BJ (cell line): ENCODE measurements around the gene LIN28A. TPM values are rescaled to one million over a fixed set of nuclear protein-coding genes. Genes with fewer than 3 reads are reported as not detected.

ENCODE experiments used
- CTCF ChIA-PET: fragments of 350-600 bp; formaldehyde crosslinking; extraction: SDS; loops from one replicate; lab custom pipeline; 2021; ENCODE audit warnings: antibody characterized with exemption, inconsistent platforms; lab: Yijun Ruan, JAX
- POLR2A ChIA-PET: fragments of 300-600 bp; sonication (Branson Sonifier 250); formaldehyde crosslinking; extraction: SDS; loops from one replicate; lab custom pipeline; 2021; ENCODE audit warnings: antibody characterized with exemption; lab: Charles Lee
- DNase-seq: peaks from one replicate; pipeline ENCODE4 v3.0.0-alpha.2; 2011; ENCODE audit warnings: low read depth
- H3K27me3 ChIP-seq: 2 replicates; pipeline ENCODE4 v1.6.0; 2011; ENCODE audit warnings: low read length; ENCODE audit not compliant: control insufficient read depth, insufficient read depth
- H3K36me3 ChIP-seq: 2 replicates; pipeline ENCODE4 v1.5.1; 2011; ENCODE audit warnings: low read length; ENCODE audit not compliant: control insufficient read depth, insufficient read depth
- H3K4me3 ChIP-seq: 2 replicates; pipeline ENCODE4 v1.5.1; 2011; ENCODE audit warnings: low read depth, mild to moderate bottlenecking, control low read depth, low read length
- polyA plus RNA-seq: library from polyadenylated mRNA; depleted of rRNA; stranded (reverse); fragments of >200 nt; gene quantifications from 2 replicates; pipeline ENCODE4 v1.2.3, GENCODE V29; 2011
- TF ChIP-seq, protein P1 (sequence below): IDR thresholded peaks from 2 replicates; pipeline ENCODE4 v1.5.1; 2011; ENCODE audit warnings: low read depth, mild to moderate bottlenecking, control low read depth, inconsistent platforms, low read length, moderate library complexity; ENCODE audit not compliant: insufficient read depth

The LIN28A gene
- polyA plus RNA-seq, 1 experiment, result not detected

DNA sequence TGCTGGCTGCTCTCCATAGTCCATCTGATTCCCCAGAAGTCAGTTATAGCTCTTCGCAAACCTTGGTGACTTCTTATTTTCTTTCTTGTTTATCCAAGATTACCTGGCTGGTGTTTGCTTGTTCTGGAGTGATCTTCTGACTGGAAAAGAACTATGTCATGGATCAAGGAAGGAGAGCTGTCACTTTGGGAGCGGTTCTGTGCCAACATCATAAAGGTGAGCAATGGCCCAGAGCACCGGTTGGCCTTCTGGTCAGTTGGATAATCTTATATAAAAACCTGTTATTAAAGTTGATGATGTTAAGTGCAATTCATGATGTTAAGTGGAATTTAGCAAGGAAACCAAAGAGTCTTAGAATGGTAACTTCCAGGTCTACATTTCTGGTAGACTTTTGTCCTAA, 22.2 kb downstream of the LIN28A start:
- CTCF ChIA-PET, result interaction anchor here (0.9 to 8.6 kb wide), 3 partner anchors 15 to 157 kb away, joined by 3 to 73 read pairs (median 3); no protein-coding TSS in a partner anchor
- Histone ChIP-seq H3K36me3 (peaks cover 5% of the 10 kb centered on the region; the same call in 1 of the 2 replicates), H3K27me3 (no peaks in the 10 kb centered on the region; the same call in 1 of the 2 replicates), H3K4me3 (peak overlapping the region; percentile 52)
- TF ChIP-seq, protein P1, sequence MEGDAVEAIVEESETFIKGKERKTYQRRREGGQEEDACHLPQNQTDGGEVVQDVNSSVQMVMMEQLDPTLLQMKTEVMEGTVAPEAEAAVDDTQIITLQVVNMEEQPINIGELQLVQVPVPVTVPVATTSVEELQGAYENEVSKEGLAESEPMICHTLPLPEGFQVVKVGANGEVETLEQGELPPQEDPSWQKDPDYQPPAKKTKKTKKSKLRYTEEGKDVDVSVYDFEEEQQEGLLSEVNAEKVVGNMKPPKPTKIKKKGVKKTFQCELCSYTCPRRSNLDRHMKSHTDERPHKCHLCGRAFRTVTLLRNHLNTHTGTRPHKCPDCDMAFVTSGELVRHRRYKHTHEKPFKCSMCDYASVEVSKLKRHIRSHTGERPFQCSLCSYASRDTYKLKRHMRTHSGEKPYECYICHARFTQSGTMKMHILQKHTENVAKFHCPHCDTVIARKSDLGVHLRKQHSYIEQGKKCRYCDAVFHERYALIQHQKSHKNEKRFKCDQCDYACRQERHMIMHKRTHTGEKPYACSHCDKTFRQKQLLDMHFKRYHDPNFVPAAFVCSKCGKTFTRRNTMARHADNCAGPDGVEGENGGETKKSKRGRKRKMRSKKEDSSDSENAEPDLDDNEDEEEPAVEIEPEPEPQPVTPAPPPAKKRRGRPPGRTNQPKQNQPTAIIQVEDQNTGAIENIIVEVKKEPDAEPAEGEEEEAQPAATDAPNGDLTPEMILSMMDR, result no peak
- no peak for DNase-seq
- POLR2A ChIA-PET, result no interaction called here

DNA sequence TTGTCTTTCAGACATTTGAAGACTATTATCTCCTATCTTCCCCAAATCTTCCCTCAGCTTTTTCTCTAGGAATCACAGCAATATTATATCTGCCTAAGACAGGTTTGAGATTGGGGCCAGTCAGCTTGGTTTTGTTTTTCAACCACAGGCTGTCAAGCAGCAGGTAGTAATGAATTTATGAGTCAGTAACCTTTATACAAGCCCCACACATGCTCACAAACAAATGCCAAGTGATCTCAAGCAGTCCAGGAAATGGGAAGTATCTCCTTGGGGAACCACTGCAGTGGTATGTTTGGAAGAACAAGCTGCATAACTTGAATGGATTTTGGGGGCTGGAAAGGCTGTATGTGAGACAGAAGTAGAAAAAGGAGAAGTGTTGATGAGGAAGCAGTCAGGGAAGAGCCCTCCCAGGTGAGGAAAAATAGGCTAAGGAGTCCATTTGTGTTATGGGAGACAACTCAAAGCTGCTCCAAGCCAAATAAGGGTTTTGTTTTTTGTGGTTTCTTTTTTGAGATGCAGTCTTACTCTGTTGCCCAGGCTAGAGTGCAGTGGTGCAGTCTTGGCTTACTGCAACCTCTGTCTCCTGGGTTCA, 23.6 kb downstream of the LIN28A start:
- Histone ChIP-seq H3K4me3 (no peak overlapping the region), H3K36me3 (peaks cover 10% of the 10 kb centered on the region), H3K27me3 (no peaks in the 10 kb centered on the region; the same call in 1 of the 2 replicates)
- no peak for DNase-seq
- ChIA-PET POLR2A (interaction anchor here (0.6 kb wide), 1 partner anchor 308 kb away, joined by 4 read pairs; no protein-coding TSS in a partner anchor), CTCF (interaction anchor here (1.4 kb wide), 1 partner anchor 17 kb away, joined by 6 read pairs; no protein-coding TSS in a partner anchor)
- TF ChIP-seq, protein P1, result no peak

DNA sequence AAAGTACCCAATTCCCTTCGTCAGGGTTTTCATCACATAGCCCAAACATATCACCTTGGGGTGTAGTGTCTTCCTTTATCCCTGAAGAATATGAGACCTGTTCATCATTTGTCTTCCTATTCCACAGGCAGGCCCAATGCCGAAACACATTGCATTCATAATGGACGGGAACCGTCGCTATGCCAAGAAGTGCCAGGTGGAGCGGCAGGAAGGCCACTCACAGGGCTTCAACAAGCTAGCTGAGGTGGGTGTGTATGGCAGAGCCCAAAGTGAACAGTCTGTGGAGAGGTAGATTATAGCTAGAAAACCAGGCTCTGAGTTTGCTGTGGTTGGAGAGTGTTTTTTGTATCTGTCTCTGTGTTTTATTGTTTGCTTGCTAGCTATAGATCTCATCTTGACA, 27.4 kb downstream of the LIN28A start:
- ChIA-PET CTCF (no interaction called here), POLR2A (no interaction called here)
- Histone ChIP-seq H3K27me3 (no peaks in the 10 kb centered on the region), H3K4me3 (no peak overlapping the region), H3K36me3 (peaks cover 18% of the 10 kb centered on the region)
- TF ChIP-seq, protein P1, result no peak
- no peak for DNase-seq

DNA sequence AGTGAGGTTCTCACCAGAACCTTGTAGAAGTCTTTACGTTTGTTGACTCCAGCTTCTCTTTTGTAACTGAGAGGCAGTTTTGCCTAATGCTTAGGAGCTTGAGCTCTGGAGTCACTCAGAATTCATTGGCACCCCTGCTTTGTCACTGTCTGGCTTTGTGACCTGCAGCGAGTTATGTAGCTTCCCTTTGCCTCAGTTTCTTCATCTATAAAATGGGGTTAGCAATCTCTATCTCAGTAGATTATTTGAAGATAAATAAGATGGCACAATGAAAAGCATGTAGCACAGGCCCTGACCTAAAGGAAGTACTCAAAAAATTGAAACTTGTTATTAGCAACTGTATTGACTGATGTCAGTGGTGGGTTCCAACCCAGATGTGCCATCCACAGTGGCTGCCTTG, 29.6 kb downstream of the LIN28A start:
- no peak for DNase-seq
- CTCF ChIA-PET, result interaction anchor here (1.2 kb wide), 1 partner anchor 10 kb away, joined by 3 read pairs; no protein-coding TSS in a partner anchor
- Histone ChIP-seq H3K27me3 (no peaks in the 10 kb centered on the region), H3K36me3 (peaks cover 26% of the 10 kb centered on the region), H3K4me3 (no peak overlapping the region)
- POLR2A ChIA-PET, result no interaction called here
- TF ChIP-seq, protein P1, result no peak

DNA sequence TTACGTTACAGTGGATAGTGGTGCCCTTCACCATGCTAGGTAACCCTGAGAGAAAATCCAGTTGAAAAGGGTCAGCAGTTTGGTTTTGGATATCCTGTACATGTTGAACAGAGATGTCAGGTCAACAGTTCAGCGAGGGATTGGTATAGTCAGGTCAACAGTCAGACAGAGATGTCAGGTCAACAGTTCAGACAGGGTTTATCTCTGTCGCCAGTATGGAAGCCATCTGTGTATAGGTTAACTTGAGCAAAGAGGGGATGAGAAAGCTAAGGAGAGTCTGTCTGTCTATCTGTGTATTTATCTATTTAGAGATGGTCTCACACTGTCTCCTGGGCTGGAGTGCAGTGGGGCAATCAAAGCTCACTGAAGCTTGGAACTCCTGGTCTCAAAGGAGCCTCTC, 39.3 kb downstream of the LIN28A start:
- TF ChIP-seq, protein P1, result no peak
- CTCF ChIA-PET, result interaction anchor here (0.9 to 2.9 kb wide), 3 partner anchors 10 to 59 kb away, joined by 3 to 13 read pairs (median 3); partner anchors contain the start of gene HMGN2
- no peak overlapping the region for H3K4me3 ChIP-seq
- POLR2A ChIA-PET, result no interaction called here
- H3K27me3 ChIP-seq, result no peaks in the 10 kb centered on the region
- H3K36me3 ChIP-seq, result peaks cover 12% of the 10 kb centered on the region; the same call in 1 of the 2 replicates
- no peak for DNase-seq
